OCI-LY3 (cell line): ENCODE data around the gene CENPK.

Experiments used
- H2AFZ ChIP-seq: fragments of 200-600, 300-600 bp; shearing (Covaris generic); 2 replicates; pipeline ENCODE4 v1.6.0; 2014; ENCODE audit warnings: antibody characterized with exemption, low read depth, low read length
- H3K27ac ChIP-seq: fragments of 200-600, 300-600 bp; sonication (generic); 2 replicates; pipeline ENCODE4 v1.5.1; 2014; ENCODE audit warnings: mild to moderate bottlenecking, low read length, moderate library complexity, mixed read lengths
- H3K27me3 ChIP-seq: fragments of 200-600, 300-600 bp; sonication (generic); 2 replicates; pipeline ENCODE4 v1.6.1; 2014; ENCODE audit warnings: low read depth, low read length, mixed read lengths
- H3K36me3 ChIP-seq: fragments of 200-600, 300-600 bp; sonication (generic); replicated peaks from 2 replicates; pipeline ENCODE3; 2014; ENCODE audit warnings: low read depth, low read length, mixed read lengths
- H3K4me1 ChIP-seq: fragments of 300-600, 200-600 bp; sonication (generic); 2 replicates; pipeline ENCODE4 v1.6.1; 2014; ENCODE audit warnings: low read length, mixed read lengths
- H3K4me2 ChIP-seq: fragments of 200-600, 300-600 bp; sonication (generic); 2 replicates; pipeline ENCODE4 v1.6.1; 2014; ENCODE audit warnings: low read length, mixed read lengths
- H3K4me3 ChIP-seq: fragments of 300-600, 200-600 bp; sonication (generic); 2 replicates; pipeline ENCODE4 v1.5.1; 2014; ENCODE audit warnings: antibody characterized with exemption, mild to moderate bottlenecking, low read length, moderate library complexity
- H3K79me2 ChIP-seq: fragments of 300-600, 200-600 bp; shearing (Covaris generic); 2 replicates; pipeline ENCODE4 v1.6.1; 2014; ENCODE audit warnings: mild to moderate bottlenecking, low read length, mixed read lengths
- H3K9ac ChIP-seq: fragments of 300-600, 200-600 bp; shearing (Covaris generic); 2 replicates; pipeline ENCODE4 v1.6.0; 2014; ENCODE audit warnings: mild to moderate bottlenecking, low read length, moderate library complexity
- H3K9me3 ChIP-seq: fragments of 200-600, 300-600 bp; shearing (Covaris generic); 2 replicates; pipeline ENCODE4 v1.6.1; 2014; ENCODE audit warnings: low read length, mixed read lengths; ENCODE audit not compliant: insufficient read depth
- H4K20me1 ChIP-seq: fragments of 200-600, 300-600 bp; sonication (generic); 2 replicates; pipeline ENCODE4 v1.6.1; 2016; ENCODE audit warnings: low read length, mixed read lengths; ENCODE audit not compliant: insufficient read depth
- EZH2phosphoT487 ChIP-seq: fragments of 200-600 bp; shearing (Covaris generic); IDR thresholded peaks from 2 replicates; pipeline ENCODE4 v1.6.1; 2018; ENCODE audit warnings: antibody characterized with exemption, mixed run types, low read depth
- TF ChIP-seq, protein P1 (sequence below): fragments of 200-600, 300-600 bp; sonication (generic); IDR thresholded peaks from 2 replicates; pipeline ENCODE4 v1.5.1; 2014; ENCODE audit warnings: antibody characterized with exemption, low read length, low read depth

The CENPK gene

DNA sequence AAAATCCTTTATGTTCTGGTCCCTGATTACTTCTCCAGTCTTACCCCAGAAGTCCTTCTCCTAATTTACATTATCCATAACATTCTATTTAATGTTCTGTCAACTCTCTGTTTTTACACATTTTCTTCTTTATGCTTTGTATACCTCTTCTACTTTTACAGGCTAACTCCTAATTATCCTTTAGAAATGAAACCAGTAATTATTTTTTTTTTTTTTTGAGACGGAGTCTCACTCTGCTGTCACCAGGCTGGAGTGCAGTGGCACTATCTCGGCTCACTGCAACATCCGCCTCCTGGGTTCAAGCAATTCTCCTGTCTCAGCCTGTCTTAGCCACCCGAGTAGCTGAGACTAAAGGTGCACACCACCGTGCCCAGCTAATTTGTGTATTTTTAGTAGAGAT is 9.0 kb downstream of the CENPK start:
- Histone ChIP-seq H4K20me1 (no peaks in the 10 kb centered on the region), H3K9ac (no peak overlapping the region), H3K9me3 (no peaks in the 10 kb centered on the region), H3K36me3 (peaks cover 11% of the 10 kb centered on the region), H2AFZ (no peak overlapping the region), H3K79me2 (no peaks in the 10 kb centered on the region), H3K27ac (no peak overlapping the region), H3K4me1 (no peaks in the 10 kb centered on the region), H3K4me3 (no peak overlapping the region), H3K27me3 (no peaks in the 10 kb centered on the region), H3K4me2 (no peak overlapping the region)
- TF ChIP-seq, protein P1, sequence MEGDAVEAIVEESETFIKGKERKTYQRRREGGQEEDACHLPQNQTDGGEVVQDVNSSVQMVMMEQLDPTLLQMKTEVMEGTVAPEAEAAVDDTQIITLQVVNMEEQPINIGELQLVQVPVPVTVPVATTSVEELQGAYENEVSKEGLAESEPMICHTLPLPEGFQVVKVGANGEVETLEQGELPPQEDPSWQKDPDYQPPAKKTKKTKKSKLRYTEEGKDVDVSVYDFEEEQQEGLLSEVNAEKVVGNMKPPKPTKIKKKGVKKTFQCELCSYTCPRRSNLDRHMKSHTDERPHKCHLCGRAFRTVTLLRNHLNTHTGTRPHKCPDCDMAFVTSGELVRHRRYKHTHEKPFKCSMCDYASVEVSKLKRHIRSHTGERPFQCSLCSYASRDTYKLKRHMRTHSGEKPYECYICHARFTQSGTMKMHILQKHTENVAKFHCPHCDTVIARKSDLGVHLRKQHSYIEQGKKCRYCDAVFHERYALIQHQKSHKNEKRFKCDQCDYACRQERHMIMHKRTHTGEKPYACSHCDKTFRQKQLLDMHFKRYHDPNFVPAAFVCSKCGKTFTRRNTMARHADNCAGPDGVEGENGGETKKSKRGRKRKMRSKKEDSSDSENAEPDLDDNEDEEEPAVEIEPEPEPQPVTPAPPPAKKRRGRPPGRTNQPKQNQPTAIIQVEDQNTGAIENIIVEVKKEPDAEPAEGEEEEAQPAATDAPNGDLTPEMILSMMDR = no peak
- no peak for TF ChIP-seq EZH2phosphoT487

DNA sequence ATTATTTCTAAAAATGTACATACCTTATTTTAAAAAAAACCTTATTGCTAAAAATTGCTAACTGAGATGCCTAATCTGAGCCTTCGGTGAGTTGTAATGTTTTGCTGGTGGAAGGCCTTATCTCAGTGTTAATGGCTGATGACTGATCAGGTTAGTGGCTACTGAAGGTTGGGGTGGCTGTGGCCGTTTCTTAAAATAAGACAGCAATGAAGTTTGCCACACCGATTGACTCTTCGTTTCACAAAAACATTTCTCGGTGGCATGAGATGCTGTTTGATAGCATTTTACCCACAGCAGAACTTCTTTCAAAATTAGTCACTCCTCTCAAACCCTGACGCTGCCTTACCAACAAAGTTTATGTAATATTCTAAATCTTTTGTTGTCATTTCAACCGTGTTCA is 14.7 kb downstream of the CENPK start:
- Histone ChIP-seq H3K27ac (no peak overlapping the region), H3K36me3 (peaks cover 14% of the 10 kb centered on the region), H3K4me3 (no peak overlapping the region)

DNA sequence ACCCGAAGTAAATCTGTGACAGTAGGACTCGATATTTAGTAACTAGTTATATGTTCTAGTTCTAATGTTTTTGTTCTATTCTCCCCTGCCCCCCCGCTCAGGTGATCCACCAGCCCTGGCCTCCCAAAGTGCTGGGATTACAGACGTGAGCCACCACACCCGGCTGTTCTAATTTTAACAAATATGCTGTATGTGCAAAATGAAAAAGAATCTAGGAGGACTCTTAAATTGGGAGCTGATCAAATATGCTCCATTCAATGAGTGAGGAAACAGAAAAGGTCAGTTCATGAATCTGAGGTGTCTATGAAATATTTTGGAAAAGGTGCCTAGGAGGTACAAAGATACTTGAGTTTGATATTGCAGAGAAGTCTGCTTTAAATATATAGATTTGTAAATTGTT is 16.8 kb downstream of the CENPK start:
- no peak overlapping the region for H3K27ac ChIP-seq
- TF ChIP-seq, protein P1 = no peak
- H3K4me3 ChIP-seq = no peak overlapping the region
- no peaks in the 10 kb centered on the region for H3K9me3 ChIP-seq
- H3K27me3 ChIP-seq = no peaks in the 10 kb centered on the region
- no peak overlapping the region for H2AFZ ChIP-seq
- peaks cover 17% of the 10 kb centered on the region for H3K36me3 ChIP-seq
- no peaks in the 10 kb centered on the region for H3K4me1 ChIP-seq
- no peaks in the 10 kb centered on the region for H4K20me1 ChIP-seq
- H3K79me2 ChIP-seq = no peaks in the 10 kb centered on the region
- H3K4me2 ChIP-seq = no peak overlapping the region
- no peak overlapping the region for H3K9ac ChIP-seq

More for the DNA sequence above, 14.7 kb downstream of the CENPK start:
- Histone ChIP-seq H3K9me3 (no peaks in the 10 kb centered on the region), H3K27me3 (no peaks in the 10 kb centered on the region), H2AFZ (no peak overlapping the region), H3K4me2 (no peak overlapping the region), H3K79me2 (no peaks in the 10 kb centered on the region), H4K20me1 (no peaks in the 10 kb centered on the region), H3K9ac (no peak overlapping the region), H3K4me1 (no peaks in the 10 kb centered on the region)
- TF ChIP-seq EZH2phosphoT487 = no peak
- TF ChIP-seq, protein P1 = no peak

DNA sequence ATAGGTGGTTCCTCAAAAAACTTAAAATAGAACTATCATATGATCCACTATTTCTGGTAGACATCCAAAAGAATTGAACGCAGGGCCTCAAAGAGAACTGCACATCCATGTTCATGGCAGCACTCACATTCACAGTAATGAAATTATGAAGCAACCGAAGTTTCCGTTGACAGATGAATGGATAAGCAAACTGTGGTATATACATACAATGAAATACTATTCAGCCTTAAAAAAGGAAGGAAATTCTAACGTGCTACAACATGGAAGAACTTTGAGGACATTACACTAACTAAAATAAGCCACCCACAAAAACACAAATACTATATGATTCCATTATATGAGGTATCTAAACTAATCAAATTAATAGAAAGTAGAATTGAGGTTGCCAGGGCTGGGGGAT is 18.5 kb downstream of the CENPK start:
- no peaks in the 10 kb centered on the region for H3K79me2 ChIP-seq
- no peaks in the 10 kb centered on the region for H4K20me1 ChIP-seq
- H3K4me1 ChIP-seq = no peaks in the 10 kb centered on the region
- H3K27ac ChIP-seq = no peak overlapping the region
- no peak overlapping the region for H3K9ac ChIP-seq
- no peak overlapping the region for H3K4me3 ChIP-seq
- TF ChIP-seq, protein P1 = no peak
- TF ChIP-seq EZH2phosphoT487 = no peak
- H3K27me3 ChIP-seq = no peaks in the 10 kb centered on the region
- no peak overlapping the region for H2AFZ ChIP-seq
- H3K36me3 ChIP-seq = peaks cover 17% of the 10 kb centered on the region
- H3K9me3 ChIP-seq = no peaks in the 10 kb centered on the region
- no peak overlapping the region for H3K4me2 ChIP-seq
